Heart left ventricle (tissue), 16 donors: ENCODE measurements around the gene ZNF787. TPM values are rescaled to one million over a fixed set of nuclear protein-coding genes. Genes with fewer than 3 reads are reported as not detected.

Experiments used
- ATAC-seq, 4 donors: fragments of 200-7000 bp; cut with Tn5 transposase; one replicate each; pipeline ENCODE4 v1.9.1; 2020 to 2022; ENCODE audit warnings: moderate library complexity in 4 of 4, mild to moderate bottlenecking in 3 of 4, moderate number of reproducible peaks in 1 of 4
- DNase-seq, 5 donors: peaks; one replicate each; pipeline ENCODE4 v3.0.0-alpha.2; 2020
- H3K27ac ChIP-seq, 12 donors: fragments of 200-600 bp; sonication (generic) in 4 of 12; one replicate each; pipeline versions ENCODE4 v1.5.0 to v1.8.0; 2016 to 2022; ENCODE audit warnings: mild to moderate bottlenecking in 2 of 12
- H3K27me3 ChIP-seq, 9 donors: fragments of 200-600 bp; sonication (generic) in 2 of 9; one replicate each; pipeline versions ENCODE4 v1.5.1 to v1.8.0; 2016 to 2022; ENCODE audit warnings: mild to moderate bottlenecking in 3 of 9
- H3K36me3 ChIP-seq, 9 donors: fragments of 200-600 bp; sonication (generic) in 2 of 9; one replicate each; pipeline versions ENCODE4 v1.5.0 to v1.8.0; 2018 to 2022; ENCODE audit warnings: mild to moderate bottlenecking in 2 of 9
- H3K4me1 ChIP-seq, 12 donors: fragments of 200-600 bp; sonication (generic) in 4 of 12; one replicate each; pipeline versions ENCODE4 v1.5.0 to v1.8.0; 2016 to 2022; ENCODE audit warnings: mild to moderate bottlenecking in 3 of 12
- H3K4me3 ChIP-seq, 12 donors: fragments of 200-600 bp; sonication (generic) in 4 of 12; one replicate each; pipeline versions ENCODE4 v1.5.0 to v1.8.0; 2017 to 2022; ENCODE audit warnings: mild to moderate bottlenecking in 9 of 12, moderate library complexity in 4 of 12
- H3K9me3 ChIP-seq, 12 donors: fragments of 200-600 bp; sonication (generic) in 4 of 12; one replicate each; pipeline versions ENCODE4 v1.5.0 to v1.8.0; 2016 to 2022; ENCODE audit warnings: mild to moderate bottlenecking in 1 of 12
- CTCF ChIP-seq, 12 donors: fragments of 200-600 bp; sonication (generic) in 4 of 12; IDR thresholded peaks; one replicate each; pipeline versions ENCODE4 v1.5.0 to v1.8.0; 2018 to 2022; ENCODE audit warnings: antibody characterized with exemption in 12 of 12, mild to moderate bottlenecking in 5 of 12
- POLR2A ChIP-seq, 2 donors: fragments of 450-650 bp; IDR thresholded peaks; one replicate each; pipeline ENCODE4 v1.6.1; 2017; ENCODE audit warnings: antibody characterized with exemption in 2 of 2, mild to moderate bottlenecking in 2 of 2, moderate library complexity in 2 of 2
- WGBS, 4 donors: extraction: QIAGEN DNeasy Blood & Tissue Kit in 2 of 4; methylation state at CpG; one replicate each; pipeline versions ENCODE4 v1.1.5 to v1.1.7; 2013 to 2018; 5-methylcytosine and 5-hydroxymethylcytosine counted together
- intact Hi-C, 10 donors: fragments of 100-400 bp; cut with DNase I; formaldehyde crosslinking; loops; one replicate each; pipeline versions ENCODE4 v1.11.1 to v1.14.2; 2022
- polyA plus RNA-seq, 2 donors: library from polyadenylated mRNA; stranded (reverse); fragments of 200-250 nt; gene quantifications; one replicate each; pipeline ENCODE4 v1.2.3, GENCODE V29; 2013
- total RNA-seq, 9 donors: library from RNA; depleted of rRNA in 2 of 9; stranded (reverse); fragments of >200 nt in 2 of 9; fragmentation: NEBNext Ultra II Directional in 3 of 9; extraction: Animal tissue kit (Norgen Biotek cat#: 25700) in 3 of 9; gene quantifications; one replicate each; pipeline versions ENCODE4 v1.1.0 to v1.2.4, GENCODE V29; 2016 to 2023
- donor health status: ischemic (EF 13 %, LVEDD 7.1; RV severe dilation, severe dysfunction).
- donor health status: healthy with polysubstance abuse.
- donor health status: DM: no; HTN: yes; CAD: no.
- donor health status: DM: no; HTN: no; CAD: no.
- donor health status: ischemic (EF 25% LVEDD 6.9; RV normal size, moderate dysfunction).
- donor health status: ischemic (EF 25% LVEDD 5.7; RV mildly dilated, moderate dysfunction).
- donor health status: healthy.
- donor health status: DM: yes; HTN: yes; CAD: no.
- donor health status: ischemic (EF 35%, LVEDD 5.7; RV mildly dilated, moderate dysfunction).
- donor health status: nonischemic (EF 11% LVEDD 7.7; RV severe dilation, severe dysfunction).
- donor health status: DM: yes; HTN: yes; CAD: no.
- donor health status: PGD.
- donor health status: ischemic (EF 29% LVEDD 5.4; RV normal size, mild dysfunction).
- donor health status: nonischemic (EF 23%, LVEDD 6.1; RV moderate dilation, normal function).

Gene ZNF787
- total and polyA plus RNA-seq, 11 donors, result 11.6 to 40.8 (median 25.3) TPM

DNA sequence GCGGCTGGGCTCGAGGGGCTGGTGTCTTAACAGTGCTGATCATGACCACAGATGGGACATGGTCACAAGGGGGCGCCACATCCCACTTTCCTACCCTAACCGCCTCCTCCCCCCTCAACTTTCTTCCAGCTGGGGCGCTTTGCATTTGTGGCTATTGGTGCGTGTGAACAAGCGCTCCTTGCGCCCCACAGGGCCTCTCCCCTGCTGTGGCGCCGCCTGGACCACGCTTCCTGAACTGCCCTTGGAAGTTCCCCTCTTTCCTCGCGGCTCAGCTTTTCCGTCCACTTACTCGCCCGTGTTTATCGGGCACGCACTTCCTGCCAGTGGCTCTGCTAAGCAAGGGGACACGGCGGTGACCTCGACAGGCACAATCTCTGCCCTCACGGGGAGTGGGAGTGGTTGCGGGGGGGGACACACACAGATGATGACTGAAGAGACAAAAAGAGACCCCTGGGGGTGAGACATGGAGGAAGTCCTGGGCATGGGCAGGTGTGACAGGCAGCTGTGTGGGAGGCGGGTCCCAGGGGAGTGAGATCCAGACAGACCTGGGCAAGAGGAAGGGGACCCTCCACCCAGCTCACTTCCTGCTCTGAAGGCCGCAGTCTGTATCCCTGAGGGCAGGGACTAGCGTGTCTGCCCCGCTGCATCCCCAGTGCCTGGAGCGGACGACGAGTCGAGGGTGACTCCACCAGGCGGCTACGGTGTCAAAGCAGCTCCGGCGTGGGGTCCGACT, 40.3 kb downstream of the ZNF787 start:
- DNase-seq (peak; percentile 76 to 90 (median 82)), ATAC-seq (peak; percentile 77 to 87 (median 78))
- no peaks in the 10 kb centered on the region for H3K27me3 ChIP-seq
- peak overlapping the region in 7 of 12 donors; percentile 18 to 65 (median 39) for H3K27ac ChIP-seq
- H3K4me1 ChIP-seq, result peaks cover 0 to 15% (median 9%) of the 10 kb centered on the region in 12 donors
- H3K9me3 ChIP-seq, result no peaks in the 10 kb centered on the region
- TF ChIP-seq POLR2A (IDR thresholded peaks at IDR 0.05) (no peak), CTCF (IDR thresholded peaks at IDR 0.05) (peak; percentile 38 to 67 (median 55))
- peak overlapping the region; percentile 20 to 59 (median 50) for H3K4me3 ChIP-seq
- no peaks in the 10 kb centered on the region for H3K36me3 ChIP-seq
- 2 to 6% (median 4%) methylated on average over 27 to 36 of the region's 36 CpGs for WGBS, 4 donors
- intact Hi-C loops, result loop anchor here in 8 of 10 donors (5.0 to 10.0 kb wide), 6 partner anchors 36 to 251 kb away; partner anchors contain the start of gene ZNF787 (in 1 of the 8)

- no peaks in the 10 kb centered on the region for H3K9me3 ChIP-seq
- H3K36me3 ChIP-seq, result no peaks in the 10 kb centered on the region
- TF ChIP-seq CTCF (IDR thresholded peaks at IDR 0.05) (no peak), POLR2A (IDR thresholded peaks at IDR 0.05) (no peak)
- WGBS, 4 donors, result 48 to 68% (median 63%) methylated on average over 4 to 7 of the region's 7 CpGs
- no peaks in the 10 kb centered on the region for H3K27me3 ChIP-seq
- H3K4me3 ChIP-seq, result no peak overlapping the region
- intact Hi-C loops, result loop anchor here (5.0 to 10.0 kb wide), 11 partner anchors 38 to 275 kb away; partner anchors contain the start of gene ZNF787 (in 1 of the 10)
- DNase-seq (peak in 1 of 5 donors; percentile 4), ATAC-seq (no peak)
- peaks cover 0 to 15% (median 9%) of the 10 kb centered on the region in 12 donors for H3K4me1 ChIP-seq
- no peak overlapping the region for H3K27ac ChIP-seq
These were observed 41.5 kb downstream of the ZNF787 start for GRCh38 chr19:56079609-56080008.

DNA sequence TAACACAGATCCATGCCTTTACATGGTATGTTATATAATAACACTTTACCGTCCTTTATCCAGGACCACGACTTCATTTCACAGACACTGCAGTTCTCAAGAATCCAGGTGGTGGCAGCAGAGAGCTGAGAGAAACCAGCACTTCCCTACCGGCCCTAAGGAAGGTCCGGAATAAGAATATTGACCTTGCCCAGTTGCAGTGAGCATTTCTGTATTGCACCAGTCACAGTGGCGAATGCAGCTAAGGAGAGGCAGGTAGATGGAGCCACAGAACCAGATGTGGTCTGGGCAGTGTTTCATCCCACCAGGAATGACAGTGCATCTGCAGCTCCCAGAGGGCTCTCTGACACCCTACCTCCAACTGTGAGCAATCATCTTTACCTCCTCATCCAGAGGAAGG, 44.6 kb downstream of the ZNF787 start:
- DNase-seq (peak in 2 of 5 donors; percentile 42 to 49), ATAC-seq (peak in 3 of 4 donors; percentile 43 to 57 (median 52))
- no peak overlapping the region for H3K4me3 ChIP-seq
- no peak overlapping the region for H3K27ac ChIP-seq
- H3K36me3 ChIP-seq, result no peaks in the 10 kb centered on the region
- TF ChIP-seq POLR2A (IDR thresholded peaks at IDR 0.05), result no peak
- TF ChIP-seq CTCF (IDR thresholded peaks at IDR 0.05), result peak; percentile 81 to 91 (median 86)
- no peaks in the 10 kb centered on the region for H3K9me3 ChIP-seq
- H3K4me1 ChIP-seq, result peaks cover 0 to 10% (median 7%) of the 10 kb centered on the region in 12 donors
- 4 to 10% (median 7%) methylated on average over 5 of the region's 5 CpGs for WGBS, 4 donors
- intact Hi-C loops, result loop anchor here (1.0 to 10.0 kb wide), 12 partner anchors 94 to 278 kb away; no protein-coding TSS in a partner anchor
- H3K27me3 ChIP-seq, result no peaks in the 10 kb centered on the region

DNA sequence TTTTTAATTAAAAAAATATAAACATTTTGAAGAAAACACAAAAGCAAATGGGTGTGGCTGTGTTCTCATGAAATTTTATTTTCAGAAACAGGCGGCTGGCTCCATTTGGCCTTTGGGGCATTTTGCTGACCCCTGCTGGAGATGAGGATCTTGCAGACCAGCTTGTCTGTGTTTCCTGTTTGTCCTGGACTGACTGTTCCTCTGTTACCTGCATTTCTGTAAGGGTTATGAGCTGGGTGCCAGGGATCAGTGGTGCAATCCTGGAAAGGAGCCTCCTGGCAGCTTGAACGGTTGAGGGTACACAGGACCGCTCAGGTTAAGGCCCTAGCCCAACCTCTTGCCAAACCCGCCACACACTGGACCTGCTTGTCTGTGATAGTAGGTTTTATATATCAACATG, 49.9 kb downstream of the ZNF787 start:
- H3K27me3 ChIP-seq, result peaks cover 0 to 8% (median 0%) of the 10 kb centered on the region in 9 donors
- H3K27ac ChIP-seq, result no peak overlapping the region
- intact Hi-C loops, result loop anchor here in 4 of 10 donors (10.0 kb wide), 3 partner anchors 264 to 284 kb away; no protein-coding TSS in a partner anchor
- H3K4me3 ChIP-seq, result no peak overlapping the region
- DNase-seq (no peak), ATAC-seq (no peak)
- H3K9me3 ChIP-seq, result no peaks in the 10 kb centered on the region
- H3K36me3 ChIP-seq, result no peaks in the 10 kb centered on the region
- TF ChIP-seq POLR2A (IDR thresholded peaks at IDR 0.05), result no peak
- peak in 1 of 12 donors; percentile 8 for TF ChIP-seq CTCF (IDR thresholded peaks at IDR 0.05)
- H3K4me1 ChIP-seq, result peaks cover 0 to 7% (median 5%) of the 10 kb centered on the region in 12 donors
- 48 to 90% (median 64%) methylated on average over 4 of the region's 4 CpGs for WGBS, 4 donors
